GM18909 (cell line): ENCODE measurements around the gene USP34.

Experiments used
- ATAC-seq: cut with Tn5 transposase; IDR thresholded peaks from one replicate; pipeline ENCODE4 v1.9.1; 2021; ENCODE audit warnings: mild to moderate bottlenecking; ENCODE audit not compliant: unreplicated experiment, poor library complexity

USP34 gene

GRCh38 chr2:61377046-61377445, 93.8 kb downstream of the USP34 start:
- no peak for ATAC-seq

- ATAC-seq: no peak
Observed at GRCh38 chr2:61376211-61376610, 94.7 kb downstream of the USP34 start.

- no peak for ATAC-seq
Observed at GRCh38 chr2:61371027-61371426, 99.9 kb downstream of the USP34 start.

GRCh38 chr2:61368687-61369665, 101.9 kb downstream of the USP34 start:
- no peak for ATAC-seq

- no peak for ATAC-seq
Observed at GRCh38 chr2:61367177-61367576, 103.7 kb downstream of the USP34 start.

GRCh38 chr2:61363580-61363979, 107.3 kb downstream of the USP34 start:
- ATAC-seq: no peak

GRCh38 chr2:61362873-61363272, 108.0 kb downstream of the USP34 start:
- ATAC-seq: no peak

GRCh38 chr2:61361068-61361467, 109.8 kb downstream of the USP34 start:
- ATAC-seq: no peak

GRCh38 chr2:61359058-61359457, 111.8 kb downstream of the USP34 start:
- no peak for ATAC-seq

GRCh38 chr2:61357681-61358080, 113.2 kb downstream of the USP34 start:
- no peak for ATAC-seq

GRCh38 chr2:61356958-61357350, 113.9 kb downstream of the USP34 start:
- ATAC-seq: no peak

- no peak for ATAC-seq
Observed at GRCh38 chr2:61356261-61356957, 114.5 kb downstream of the USP34 start.

- no peak for ATAC-seq
Observed at GRCh38 chr2:61354543-61355197, 116.2 kb downstream of the USP34 start.

- ATAC-seq: no peak
Observed at GRCh38 chr2:61353909-61354308, 117.0 kb downstream of the USP34 start.

- ATAC-seq: no peak
Observed at GRCh38 chr2:61350777-61351176, 120.1 kb downstream of the USP34 start.

- no peak for ATAC-seq
Observed at GRCh38 chr2:61343141-61343540, 127.7 kb downstream of the USP34 start.

GRCh38 chr2:61340242-61340641, 130.6 kb downstream of the USP34 start:
- no peak for ATAC-seq

GRCh38 chr2:61338447-61338846, 132.4 kb downstream of the USP34 start:
- ATAC-seq: no peak

- ATAC-seq: no peak
Observed at GRCh38 chr2:61335187-61335586, 135.7 kb downstream of the USP34 start.

- no peak for ATAC-seq
Observed at GRCh38 chr2:61334466-61334865, 136.4 kb downstream of the USP34 start.

GRCh38 chr2:61328707-61329251, 142.1 kb downstream of the USP34 start:
- no peak for ATAC-seq
